ENCODE measurements around the gene FLYWCH2.

DNA sequence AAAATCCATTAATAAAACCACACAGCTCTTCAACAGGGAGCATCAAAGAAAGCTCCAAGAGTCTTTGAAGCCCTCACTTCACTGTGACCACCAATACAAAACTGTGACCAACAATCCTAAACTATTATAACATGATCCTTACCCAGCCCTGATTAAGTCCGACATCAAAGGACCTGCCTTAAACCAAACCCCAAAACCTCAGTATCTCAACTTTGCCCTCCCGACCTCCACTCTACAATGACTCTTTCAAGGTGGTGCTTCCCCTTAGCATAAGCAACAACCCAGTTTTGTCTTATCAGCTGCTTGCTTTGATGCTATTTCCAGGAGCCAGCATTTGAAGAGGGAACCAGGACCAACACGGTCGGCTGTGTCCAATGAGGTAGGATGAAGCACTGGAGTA is 16.6 kb upstream of the FLYWCH2 start:
- TF ChIP-seq CTCF (CRISPR knock-in tag; IDR thresholded peaks at IDR 0.05) (no peak), ZNF740 (CRISPR knock-in tag; IDR thresholded peaks at IDR 0.05) (no peak)

All from HepG2 (cell line).